Endothelial cell of umbilical vein (primary cell): ENCODE results near the gene NPY2R. TPM values are rescaled to one million over a fixed set of nuclear protein-coding genes. Genes with fewer than 3 reads are reported as not detected.

Experiments used
- BruUV-seq: library from RNA; stranded (reverse); fragments of 400-500 nt; replicated peaks from 2 replicates; lab custom pipeline; 2021; lab: Mats Ljungman, UMichigan
- CTCF ChIA-PET: fragments of 300-600, 350-600 bp; sonication (Branson Sonifier 250); formaldehyde crosslinking; loops from one replicate; lab custom pipeline; 2021; ENCODE audit warnings: antibody characterized with exemption, inconsistent platforms; lab: Charles Lee
- POLR2A ChIA-PET: fragments of 300-600, 350-600 bp; sonication (Branson Sonifier 250); formaldehyde crosslinking; loops from one replicate; lab custom pipeline; 2021; ENCODE audit warnings: antibody characterized with exemption, inconsistent platforms; lab: Charles Lee
- DNase-seq: peaks from one replicate; pipeline ENCODE4 v3.0.0-alpha.2; 2011; ENCODE audit warnings: low read depth, low spot score
- FAIRE-seq: peaks from 2 replicates; lab custom pipeline; 2011; peaks lifted over from hg19 to GRCh38; lab: Jason Lieb, UNC
- H2AFZ ChIP-seq: 2 replicates; pipeline ENCODE4 v1.6.0; 2012; ENCODE audit warnings: low read depth, low read length, control low read depth, inconsistent platforms
- H3K27ac ChIP-seq: 2 replicates; pipeline ENCODE4 v1.5.1; 2011; ENCODE audit warnings: low read depth, mild to moderate bottlenecking, control low read depth, low read length, moderate library complexity; ENCODE audit not compliant: insufficient read depth
- H3K27me3 ChIP-seq, 2 experiments: 2 replicates each; pipeline versions ENCODE4 v1.6.0 to v1.6.1; 2011; ENCODE audit warnings: low read length in 2 of 2, mixed read lengths in 1 of 2; ENCODE audit not compliant: control insufficient read depth in 2 of 2, insufficient read depth in 2 of 2
- H3K36me3 ChIP-seq, 2 experiments: 2 replicates in 1 of 2; 3 replicates in 1 of 2; pipeline ENCODE4 v1.5.1; 2011; ENCODE audit warnings: low read length in 2 of 2, mild to moderate bottlenecking in 1 of 2, moderate library complexity in 1 of 2; ENCODE audit not compliant: control insufficient read depth in 2 of 2, insufficient read depth in 2 of 2; ENCODE audit errors: extremely low read depth in 1 of 2
- H3K4me1 ChIP-seq: 3 replicates; pipeline ENCODE4 v1.5.1; 2011; ENCODE audit warnings: mild to moderate bottlenecking, low read length; ENCODE audit not compliant: control insufficient read depth, insufficient read depth; ENCODE audit errors: extremely low read depth
- H3K4me2 ChIP-seq: 2 replicates; pipeline ENCODE4 v1.6.1; 2011; ENCODE audit warnings: low read length, control low read depth, mixed read lengths; ENCODE audit not compliant: insufficient read depth
- H3K4me3 ChIP-seq, 3 experiments: fragments of 200-600 bp in 1 of 3; sonication (generic), shearing (Covaris generic) in 1 of 3; replicated peaks in 1 of 3; 2 replicates each; pipeline ENCODE4 v1.5.1; 2011 to 2016; ENCODE audit warnings: control low read depth in 3 of 3, low read length in 3 of 3, mild to moderate bottlenecking in 2 of 3, inconsistent platforms in 1 of 3, low read depth in 1 of 3, moderate library complexity in 1 of 3; ENCODE audit not compliant: insufficient read depth in 1 of 3
- H3K79me2 ChIP-seq: 2 replicates; pipeline ENCODE4 v1.6.0; 2012; ENCODE audit warnings: low read length, inconsistent platforms; ENCODE audit not compliant: control insufficient read depth, insufficient read depth
- H3K9ac ChIP-seq: replicated peaks from 2 replicates; pipeline ENCODE3; 2011; ENCODE audit warnings: low read length, control low read depth; ENCODE audit not compliant: insufficient read depth; ENCODE audit errors: extremely low read depth
- H3K9me1 ChIP-seq: replicated peaks from 3 replicates; pipeline ENCODE4 v1.6.0; 2011; ENCODE audit warnings: mild to moderate bottlenecking, low read length; ENCODE audit not compliant: control insufficient read depth, insufficient read depth; ENCODE audit errors: extremely low read depth
- H3K9me3 ChIP-seq: replicated peaks from 2 replicates; pipeline ENCODE4 v1.5.1; 2012; ENCODE audit warnings: low read length, inconsistent platforms; ENCODE audit not compliant: control insufficient read depth, insufficient read depth
- H4K20me1 ChIP-seq: replicated peaks from 2 replicates; pipeline ENCODE3; 2011; ENCODE audit warnings: mild to moderate bottlenecking, low read length; ENCODE audit not compliant: control insufficient read depth, insufficient read depth; ENCODE audit errors: extremely low read depth
- CTCF ChIP-seq, 2 donors: IDR thresholded peaks; 1 replicate in 1 of 2; 2 replicates in 1 of 2; pipeline ENCODE4 v1.5.1; 2011; ENCODE audit warnings: low read length in 2 of 2, mild to moderate bottlenecking in 2 of 2, moderate library complexity in 2 of 2, control low read depth in 1 of 2, inconsistent platforms in 1 of 2, low read depth in 1 of 2; ENCODE audit not compliant: insufficient read depth in 1 of 2; ENCODE audit errors: extremely low read depth in 1 of 2
- EZH2 ChIP-seq: IDR thresholded peaks from 2 replicates; pipeline ENCODE4 v1.6.1; 2012; ENCODE audit warnings: borderline replicate concordance, low read depth, mild to moderate bottlenecking, moderate library complexity, low read length, inconsistent platforms; ENCODE audit not compliant: severe bottlenecking
- FOS ChIP-seq: IDR thresholded peaks from 2 replicates; pipeline ENCODE4 v1.6.1; 2011; ENCODE audit warnings: mild to moderate bottlenecking, low read length, moderate library complexity, borderline replicate concordance; ENCODE audit not compliant: insufficient read depth
- GATA2 ChIP-seq: IDR thresholded peaks from 2 replicates; pipeline ENCODE4 v1.7.0; 2011; ENCODE audit warnings: low read depth, mild to moderate bottlenecking, moderate library complexity, mixed read lengths, low read length; ENCODE audit not compliant: insufficient read length, insufficient read depth
- JUN ChIP-seq: IDR thresholded peaks from 2 replicates; pipeline ENCODE4 v1.6.1; 2011; ENCODE audit warnings: borderline replicate concordance, low read depth; ENCODE audit not compliant: insufficient read length, insufficient read depth
- MAX ChIP-seq: IDR thresholded peaks from 2 replicates; pipeline ENCODE4 v1.6.1; 2011; ENCODE audit not compliant: insufficient read depth, insufficient read length
- MYC ChIP-seq: IDR thresholded peaks from one replicate; pipeline ENCODE4 v1.6.1; 2011; ENCODE audit warnings: mild to moderate bottlenecking, low read depth, low read length
- POLR2A ChIP-seq: IDR thresholded peaks from 2 replicates; pipeline ENCODE4 v1.6.1; 2012; ENCODE audit warnings: low read depth, mild to moderate bottlenecking, control low read depth, low read length
- POLR2AphosphoS5 ChIP-seq: IDR thresholded peaks from 2 replicates; pipeline ENCODE4 v1.6.1; 2012; ENCODE audit warnings: low read depth, mild to moderate bottlenecking, control low read depth, low read length, moderate library complexity; ENCODE audit not compliant: insufficient read depth
- dilution Hi-C: fragments of 300-500 bp; cut with MboI; formaldehyde crosslinking; loops from one replicate; pipeline ENCODE4 v1.15.0; 2019; ENCODE audit warnings: low sequenced_read_pairs; ENCODE audit not compliant: extremely low pct_ligation_motif_present
- intact Hi-C: fragments of 100-400 bp; cut with micrococcal nuclease; formaldehyde crosslinking; loops from one replicate; pipeline ENCODE4 v1.10.0; 2022
- polyA plus RNA-seq, 4 experiments: library from polyadenylated mRNA; depleted of rRNA in 3 of 4; stranded (reverse) in 3 of 4; unstranded in 1 of 4; fragments of >200 nt; gene quantifications; 2 replicates each; pipeline versions ENCODE4 v1.2.1 to v1.2.3, GENCODE V29; 2011 to 2012; ENCODE audit warnings: missing spikeins in 1 of 4
- total RNA-seq: library from RNA; stranded (reverse); gene quantifications from 2 replicates; pipeline ENCODE4 v1.2.3, GENCODE V29; 2021

Gene NPY2R
- total and polyA plus RNA-seq, 2 donors (not counting 3 experiments of a cell fraction or from before 2014, with no cell fraction given), result not detected

DNA sequence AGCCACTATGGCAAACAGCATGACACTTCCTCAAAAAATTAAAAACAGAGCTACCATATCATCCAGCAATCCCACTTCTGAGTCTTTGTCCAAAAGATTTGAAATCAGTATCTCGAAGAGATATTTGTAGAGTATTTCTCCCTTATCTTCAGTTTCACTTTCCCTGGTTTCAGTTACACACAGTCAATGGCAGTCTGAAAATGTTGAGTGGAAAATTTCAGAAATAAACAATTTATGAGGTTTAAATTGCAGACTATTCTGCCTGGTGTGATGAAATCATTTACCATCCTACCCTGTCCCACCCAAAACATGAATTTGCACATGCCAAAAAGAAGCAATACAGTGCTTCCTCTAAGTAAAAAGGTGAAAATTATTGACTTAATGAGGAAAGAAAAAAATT lies 43.9 kb downstream of the NPY2R start:
- H3K9ac ChIP-seq, result no peak overlapping the region
- CTCF ChIA-PET, result no interaction called here

More for the DNA sequence above, 43.9 kb downstream of the NPY2R start:
- H3K9me1 ChIP-seq, result no peaks in the 10 kb centered on the region
- H3K79me2 ChIP-seq, result no peaks in the 10 kb centered on the region
- H2AFZ ChIP-seq, result no peak overlapping the region
- no peak overlapping the region for H3K4me3 ChIP-seq
- intact Hi-C loops, result no loop called here
- no peaks in the 10 kb centered on the region for H3K9me3 ChIP-seq
- dilution Hi-C loops, result no loop called here
- no peaks in the 10 kb centered on the region for H3K36me3 ChIP-seq
- no peak overlapping the region for H3K27ac ChIP-seq
- FAIRE-seq, result no peak
- BruUV-seq, result no TSS peak
- H4K20me1 ChIP-seq, result no peaks in the 10 kb centered on the region
- no peaks in the 10 kb centered on the region for H3K27me3 ChIP-seq
- no peak for TF ChIP-seq POLR2A
- TF ChIP-seq EZH2, result no peak
- TF ChIP-seq MAX, result no peak
- no peak for TF ChIP-seq MYC
- no peak for TF ChIP-seq GATA2
- no peak for TF ChIP-seq POLR2AphosphoS5
- no peak for TF ChIP-seq CTCF (IDR thresholded peaks at IDR 0.05; ENCODE audit: extremely low read depth in 1 of 2, insufficient read depth in 1 of 2, low read depth in 1 of 2, low read length in 2 of 2)
- TF ChIP-seq FOS, result no peak
- TF ChIP-seq JUN, result no peak
- H3K4me2 ChIP-seq, result no peak overlapping the region
- DNase-seq, result no peak
- no peaks in the 10 kb centered on the region for H3K4me1 ChIP-seq
- POLR2A ChIA-PET, result no interaction called here
